ENCODE results near the gene SPI1.

Gene SPI1

GRCh38 chr11:47308050-47308823, 70.1 kb downstream of the SPI1 start:
- no peak for DNase-seq (ENCODE audit: low spot score)
- H3K27ac ChIP-seq = no peak overlapping the region
- TF ChIP-seq, protein P1, sequence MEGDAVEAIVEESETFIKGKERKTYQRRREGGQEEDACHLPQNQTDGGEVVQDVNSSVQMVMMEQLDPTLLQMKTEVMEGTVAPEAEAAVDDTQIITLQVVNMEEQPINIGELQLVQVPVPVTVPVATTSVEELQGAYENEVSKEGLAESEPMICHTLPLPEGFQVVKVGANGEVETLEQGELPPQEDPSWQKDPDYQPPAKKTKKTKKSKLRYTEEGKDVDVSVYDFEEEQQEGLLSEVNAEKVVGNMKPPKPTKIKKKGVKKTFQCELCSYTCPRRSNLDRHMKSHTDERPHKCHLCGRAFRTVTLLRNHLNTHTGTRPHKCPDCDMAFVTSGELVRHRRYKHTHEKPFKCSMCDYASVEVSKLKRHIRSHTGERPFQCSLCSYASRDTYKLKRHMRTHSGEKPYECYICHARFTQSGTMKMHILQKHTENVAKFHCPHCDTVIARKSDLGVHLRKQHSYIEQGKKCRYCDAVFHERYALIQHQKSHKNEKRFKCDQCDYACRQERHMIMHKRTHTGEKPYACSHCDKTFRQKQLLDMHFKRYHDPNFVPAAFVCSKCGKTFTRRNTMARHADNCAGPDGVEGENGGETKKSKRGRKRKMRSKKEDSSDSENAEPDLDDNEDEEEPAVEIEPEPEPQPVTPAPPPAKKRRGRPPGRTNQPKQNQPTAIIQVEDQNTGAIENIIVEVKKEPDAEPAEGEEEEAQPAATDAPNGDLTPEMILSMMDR (conservative IDR thresholded peaks at IDR 0.05; ENCODE audit: low read depth) = no peak
- POLR2A ChIA-PET (ENCODE audit: low non-redundant PET) = interaction anchor here (0.5 to 0.6 kb wide), 2 partner anchors 19 to 72 kb away, joined by 3 to 4 read pairs; no protein-coding TSS in a partner anchor
- CTCF ChIA-PET = interaction anchor here (0.6 kb wide), 1 partner anchor 104 kb away, joined by 3 read pairs; no protein-coding TSS in a partner anchor

DNA sequence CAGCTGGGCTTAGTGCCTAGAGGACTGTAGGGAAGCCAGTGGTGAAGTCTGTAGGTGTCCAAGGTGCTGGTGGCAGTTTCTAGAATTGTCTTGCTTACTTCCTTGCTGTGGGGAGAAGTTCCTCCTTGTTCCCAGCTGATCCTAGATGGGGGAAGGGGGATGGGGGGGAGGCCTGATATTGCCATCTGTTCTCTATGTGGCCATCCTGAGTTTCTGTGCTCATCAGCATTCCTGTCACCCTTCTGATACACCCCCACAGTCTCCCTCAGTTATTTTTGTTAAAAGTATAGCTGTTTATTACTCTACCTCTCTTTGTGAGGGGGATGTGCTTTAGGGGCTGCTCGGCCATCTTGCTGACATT, 71.9 kb downstream of the SPI1 start:
- TF ChIP-seq, protein P1 (conservative IDR thresholded peaks at IDR 0.05; ENCODE audit: low read depth) = no peak
- POLR2A ChIA-PET (ENCODE audit: low non-redundant PET) = no interaction called here
- CTCF ChIA-PET = no interaction called here
- no peak for DNase-seq (ENCODE audit: low spot score)
- peak overlapping the region; percentile 21; the same call in 1 of the 2 replicates for H3K27ac ChIP-seq

GRCh38 chr11:47305734-47306483, 72.4 kb downstream of the SPI1 start:
- ChIA-PET CTCF (no interaction called here), POLR2A (ENCODE audit: low non-redundant PET) (no interaction called here)
- TF ChIP-seq, protein P1 (conservative IDR thresholded peaks at IDR 0.05; ENCODE audit: low read depth) = no peak
- DNase-seq (ENCODE audit: low spot score) = no peak
- peak overlapping the region; percentile 21; the same call in 1 of the 2 replicates for H3K27ac ChIP-seq
